T-helper 22 cell (primary cell): ENCODE measurements around the gene FOXO4.

Experiments
- DNase-seq: peaks from one replicate; pipeline ENCODE4 v3.0.0-alpha.2; 2020; ENCODE audit warnings: low read depth

Gene FOXO4

DNA sequence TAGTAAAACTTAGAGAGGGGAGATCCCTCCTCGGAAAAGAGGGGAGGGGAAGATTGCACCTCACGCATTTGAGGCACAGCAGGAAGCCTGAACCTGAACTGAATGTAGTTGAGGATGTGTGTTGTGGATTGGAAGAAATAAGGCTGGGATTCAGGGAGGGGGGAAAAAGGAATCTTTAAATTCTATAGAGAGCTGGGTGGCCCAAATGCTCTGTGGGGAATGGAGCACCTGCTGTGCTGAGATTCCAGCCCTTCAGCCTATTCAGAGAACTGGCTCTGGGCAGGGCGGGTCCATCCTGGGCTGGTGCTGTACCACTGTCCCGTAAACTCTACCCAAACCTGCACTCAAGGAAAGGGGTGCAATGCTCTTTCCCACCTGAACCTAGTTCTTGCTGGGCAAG, 4.1 kb downstream of the FOXO4 start:
- DNase-seq: no peak

DNA sequence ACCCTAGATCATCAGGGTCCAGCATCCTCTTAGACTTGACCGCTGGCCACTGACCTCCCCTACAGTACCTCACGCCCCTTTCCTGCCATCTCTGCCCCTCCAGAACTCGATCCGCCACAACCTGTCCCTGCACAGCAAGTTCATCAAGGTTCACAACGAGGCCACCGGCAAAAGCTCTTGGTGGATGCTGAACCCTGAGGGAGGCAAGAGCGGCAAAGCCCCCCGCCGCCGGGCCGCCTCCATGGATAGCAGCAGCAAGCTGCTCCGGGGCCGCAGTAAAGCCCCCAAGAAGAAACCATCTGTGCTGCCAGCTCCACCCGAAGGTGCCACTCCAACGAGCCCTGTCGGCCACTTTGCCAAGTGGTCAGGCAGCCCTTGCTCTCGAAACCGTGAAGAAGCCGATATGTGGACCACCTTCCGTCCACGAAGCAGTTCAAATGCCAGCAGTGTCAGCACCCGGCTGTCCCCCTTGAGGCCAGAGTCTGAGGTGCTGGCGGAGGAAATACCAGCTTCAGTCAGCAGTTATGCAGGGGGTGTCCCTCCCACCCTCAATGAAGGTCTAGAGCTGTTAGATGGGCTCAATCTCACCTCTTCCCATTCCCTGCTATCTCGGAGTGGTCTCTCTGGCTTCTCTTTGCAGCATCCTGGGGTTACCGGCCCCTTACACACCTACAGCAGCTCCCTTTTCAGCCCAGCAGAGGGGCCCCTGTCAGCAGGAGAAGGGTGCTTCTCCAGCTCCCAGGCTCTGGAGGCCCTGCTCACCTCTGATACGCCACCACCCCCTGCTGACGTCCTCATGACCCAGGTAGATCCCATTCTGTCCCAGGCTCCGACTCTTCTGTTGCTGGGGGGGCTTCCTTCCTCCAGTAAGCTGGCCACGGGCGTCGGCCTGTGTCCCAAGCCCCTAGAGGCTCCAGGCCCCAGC, 5.2 kb downstream of the FOXO4 start:
- no peak for DNase-seq

DNA sequence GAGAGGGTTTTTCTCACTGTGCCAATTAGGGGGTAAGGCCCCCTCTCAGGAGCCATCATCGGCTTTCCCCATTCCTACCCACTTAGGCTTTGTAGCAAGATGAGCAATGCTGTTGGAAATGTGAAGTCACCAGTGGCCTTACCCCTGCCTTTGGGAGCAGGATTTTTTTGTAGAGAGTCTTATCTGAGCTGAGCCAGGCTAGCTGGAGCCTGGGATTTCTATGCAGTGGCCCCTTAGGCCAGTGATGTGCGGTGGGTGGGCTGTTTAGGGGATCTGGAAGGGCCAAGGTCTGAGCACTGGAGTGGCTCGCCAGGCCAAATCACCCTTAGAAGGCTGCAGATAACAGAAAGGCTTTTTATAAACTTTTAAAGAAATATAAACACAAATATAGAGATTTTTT, 6.6 kb downstream of the FOXO4 start:
- no peak for DNase-seq

DNA sequence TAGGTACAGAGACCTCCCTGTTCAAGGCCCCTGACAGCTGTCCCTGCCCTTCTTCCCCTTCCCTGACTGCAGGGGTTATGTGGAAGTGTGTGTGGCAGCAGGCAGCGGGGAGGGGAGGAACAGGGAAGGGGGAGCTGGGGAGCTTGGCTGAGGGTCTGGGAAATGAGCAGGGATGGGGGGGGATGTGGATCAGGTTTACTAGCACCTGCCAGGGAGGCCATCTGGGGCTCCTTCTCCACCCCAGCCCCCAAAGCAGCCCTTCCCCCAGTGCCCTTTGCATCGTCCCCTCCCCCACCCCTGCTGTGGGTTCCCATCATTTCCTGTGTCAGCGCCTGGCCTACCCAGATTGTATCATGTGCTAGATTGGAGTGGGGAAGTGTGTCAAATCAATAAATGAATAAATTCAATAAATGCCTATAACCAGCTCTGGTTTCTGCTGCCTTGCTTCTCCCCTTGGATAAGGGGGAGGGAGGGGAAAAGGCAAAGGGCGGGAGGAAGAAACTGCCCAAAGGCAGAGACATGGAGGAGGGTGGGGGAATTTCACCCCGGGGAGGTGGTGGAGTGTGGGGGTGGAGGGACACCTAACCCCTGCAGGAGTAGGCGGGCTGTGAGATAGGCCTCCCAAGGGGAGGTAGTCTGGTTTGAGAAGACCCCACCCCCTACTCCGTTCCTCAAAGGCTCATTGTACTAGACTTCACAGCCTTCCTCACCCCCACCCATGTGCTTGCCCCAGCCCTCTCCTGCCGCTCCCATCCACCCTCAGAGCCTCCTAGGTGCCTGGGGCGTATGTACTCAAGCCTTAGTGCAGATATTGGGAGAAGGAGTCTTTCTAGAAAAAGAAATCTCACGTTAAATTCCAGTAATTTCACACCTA, 7.7 kb downstream of the FOXO4 start:
- peak; percentile 42 for DNase-seq

DNA sequence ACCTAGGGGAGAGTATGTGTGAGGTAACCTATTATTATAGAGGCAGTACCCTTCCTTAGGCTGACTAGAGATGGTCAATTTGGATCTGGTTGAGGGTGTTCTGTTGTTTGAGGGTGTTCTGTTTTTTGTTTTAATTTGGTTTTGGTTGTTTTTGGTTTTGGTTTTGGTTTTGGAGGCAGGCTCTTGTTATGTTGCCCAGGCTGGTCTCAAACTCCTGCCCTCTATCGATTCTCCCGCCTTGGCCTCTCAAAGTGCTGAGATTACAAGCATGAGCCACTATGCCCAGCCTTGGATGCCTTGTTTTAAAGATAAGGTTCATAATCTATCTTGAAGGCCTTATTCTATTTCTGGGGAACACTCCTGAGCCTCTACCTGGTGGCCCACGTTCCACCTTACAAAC, 10.0 kb downstream of the FOXO4 start:
- DNase-seq: no peak

DNA sequence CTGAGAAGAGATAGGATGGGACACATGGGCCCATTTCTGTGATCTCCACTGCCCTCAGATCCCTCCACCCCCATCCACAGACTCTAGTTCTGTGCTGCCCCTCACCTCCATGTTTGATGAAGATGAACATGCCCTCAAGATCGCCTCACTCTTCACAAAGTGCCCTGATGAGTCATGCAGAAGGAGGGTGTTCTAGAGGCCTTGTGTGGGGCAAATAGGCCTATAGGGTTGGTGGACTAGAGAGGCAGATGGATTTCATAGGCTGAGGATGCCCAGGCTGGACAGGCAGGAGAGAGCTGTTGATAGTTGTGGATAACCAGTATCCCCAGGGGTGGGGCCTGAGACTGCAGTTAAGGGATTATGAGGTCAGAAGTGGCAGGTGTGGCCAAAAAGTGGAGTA, 10.8 kb downstream of the FOXO4 start, which contains the start of gene CXorf65:
TSS of gene CXorf65 (minus strand) at position 314 of the 400 bp plus-strand sequence. CDS start at position 130, 184 bp downstream.
- no peak for DNase-seq

DNA sequence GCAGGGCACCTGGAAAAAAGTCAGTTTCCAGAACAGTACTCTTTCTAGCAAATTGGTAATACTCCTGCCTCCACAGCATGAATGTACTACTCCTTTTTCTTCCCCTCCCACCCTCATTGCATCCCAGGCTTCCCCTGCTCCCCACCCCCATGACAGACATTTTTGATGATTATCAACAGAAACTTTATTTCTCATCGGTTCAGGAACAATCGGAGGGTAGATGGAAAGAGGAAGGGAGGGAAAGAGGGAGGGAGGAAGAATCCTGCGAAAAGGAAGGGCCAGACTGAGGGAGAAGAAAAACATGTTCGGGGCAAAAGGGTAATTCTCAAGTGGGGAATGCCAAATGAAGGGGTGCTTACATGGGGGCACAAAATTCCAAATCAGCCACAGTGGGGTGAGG, 11.6 kb downstream of the FOXO4 start:
- DNase-seq: no peak

DNA sequence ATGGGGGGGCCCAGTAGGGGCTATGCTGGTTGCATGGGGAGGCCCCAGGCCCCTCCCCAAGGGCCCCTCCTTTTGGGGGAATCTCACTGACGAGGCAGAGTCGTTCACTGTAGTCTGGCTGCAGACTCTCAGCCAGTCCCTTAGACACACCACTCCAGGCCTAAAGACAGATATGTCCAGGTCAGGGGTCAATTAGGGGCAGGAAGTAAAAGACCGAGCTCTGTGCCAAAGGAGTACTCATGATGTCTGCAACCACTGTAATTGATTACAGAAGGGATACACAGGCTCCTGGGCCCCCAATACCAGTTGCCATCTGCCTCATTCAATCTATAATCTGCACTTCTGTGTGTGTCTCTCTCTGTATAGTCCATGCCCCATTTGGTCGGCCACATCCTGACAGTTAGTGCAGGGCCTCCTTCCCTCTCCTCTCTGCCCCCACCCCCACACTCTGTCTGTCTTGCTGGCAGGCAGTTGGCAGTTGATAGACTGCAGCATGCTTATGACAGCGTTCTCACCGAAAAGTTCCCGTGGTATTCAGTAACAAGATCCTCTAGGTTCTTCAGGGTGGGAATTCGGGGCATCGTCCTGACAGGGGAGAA, 12.2 kb downstream of the FOXO4 start:
- DNase-seq: peak; percentile 32

DNA sequence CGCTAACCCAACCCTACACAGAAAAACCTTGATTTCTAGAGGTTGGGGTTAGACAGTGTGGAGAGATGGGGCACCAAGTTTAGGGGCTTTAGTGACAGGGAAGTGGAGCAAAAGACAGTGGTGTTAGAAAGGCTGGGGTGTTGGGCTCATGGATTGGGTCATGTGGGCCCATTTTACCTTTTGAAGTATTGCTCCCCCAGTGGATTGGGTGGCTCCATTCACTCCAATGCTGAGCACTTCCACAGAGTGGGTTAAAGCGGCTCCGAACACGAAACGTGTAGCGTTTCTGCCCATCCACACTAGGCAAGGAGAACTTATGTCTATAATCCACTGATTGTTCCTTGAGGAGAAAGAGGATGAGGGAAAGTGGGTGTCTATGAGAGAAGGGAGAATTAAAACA, 13.4 kb downstream of the FOXO4 start:
- no peak for DNase-seq

DNA sequence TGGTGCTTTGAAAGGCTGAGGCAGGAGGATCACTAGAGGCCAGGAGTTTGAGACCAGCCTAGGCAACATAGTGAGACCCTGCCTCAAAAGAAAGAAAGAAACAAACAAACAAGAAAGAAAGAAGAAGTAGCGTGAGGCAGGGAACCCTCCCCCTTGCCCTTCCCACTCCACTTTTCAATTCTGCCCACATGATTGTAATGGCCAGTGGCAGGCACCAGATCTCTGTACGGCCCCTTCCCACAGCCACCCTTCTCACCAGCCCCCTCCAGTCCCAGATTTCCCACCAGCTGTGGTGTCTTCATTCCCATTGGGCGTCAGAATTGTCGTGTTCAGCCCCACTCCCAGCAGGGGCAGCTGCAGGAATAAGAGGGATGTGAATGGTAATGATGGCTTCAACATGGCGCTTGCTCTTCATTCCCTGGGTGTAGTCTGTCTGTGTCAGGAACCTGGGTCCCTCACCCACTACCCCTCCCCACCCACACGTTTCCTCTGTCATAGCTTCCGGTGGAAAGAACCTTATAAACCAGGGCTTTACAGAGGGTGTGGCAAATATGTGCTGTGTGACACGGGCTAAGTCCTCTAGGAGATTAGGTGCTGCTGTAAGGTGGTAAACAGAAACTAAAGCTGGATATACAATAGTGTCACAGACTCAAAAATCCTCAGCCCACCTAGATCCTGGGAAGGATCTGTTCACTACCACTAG, 15.6 kb downstream of the FOXO4 start, which contains the start of gene IL2RG:
TSS of gene IL2RG (minus strand) at position 437 of the 703 bp plus-strand sequence. CDS start at position 399, 38 bp downstream.
- DNase-seq: peak; percentile 83

DNA sequence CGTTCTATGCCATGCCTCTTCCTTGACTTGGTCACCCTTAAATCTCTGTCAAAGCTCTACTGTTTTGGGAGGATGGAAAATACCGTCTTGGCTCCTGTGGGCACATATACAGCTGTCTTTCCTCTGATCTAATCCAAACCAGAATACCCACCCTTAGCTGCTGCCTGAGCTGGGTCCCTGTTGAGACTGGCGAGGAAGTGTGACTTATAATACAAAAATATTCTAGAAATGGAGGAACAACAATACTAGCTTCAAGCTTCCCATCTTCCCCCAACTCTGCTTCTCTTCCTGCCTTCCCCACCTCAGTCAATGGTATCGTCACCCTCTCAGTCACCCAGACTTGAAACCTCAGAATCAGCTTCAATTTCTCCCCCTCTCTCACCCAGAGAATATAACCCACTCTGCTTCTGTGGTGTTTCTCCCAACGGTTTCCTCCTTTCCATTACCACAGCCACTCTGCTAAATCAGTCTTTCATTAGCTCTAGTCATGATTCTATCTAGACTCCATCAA, 16.3 kb downstream of the FOXO4 start:
- peak; percentile 37 for DNase-seq

DNA sequence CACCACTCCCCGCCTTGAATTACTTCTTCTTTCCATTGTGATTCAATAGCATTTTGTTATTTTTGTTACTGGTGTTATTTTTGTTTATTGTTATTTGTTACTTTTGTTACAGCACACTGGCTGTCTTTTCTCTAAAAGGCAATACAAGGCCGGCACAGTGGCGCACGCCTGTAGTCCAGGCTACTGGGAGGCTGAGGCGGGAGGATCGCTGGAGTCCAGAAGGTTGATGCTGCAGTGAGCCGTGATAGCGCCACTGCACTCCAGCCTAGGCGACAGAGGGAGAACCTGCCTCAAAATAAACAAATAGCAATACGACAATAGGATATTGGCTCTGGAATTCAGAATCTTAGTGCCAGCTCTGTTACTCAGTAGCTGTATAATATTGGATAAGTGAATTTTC, 21.7 kb downstream of the FOXO4 start:
- DNase-seq: no peak

DNA sequence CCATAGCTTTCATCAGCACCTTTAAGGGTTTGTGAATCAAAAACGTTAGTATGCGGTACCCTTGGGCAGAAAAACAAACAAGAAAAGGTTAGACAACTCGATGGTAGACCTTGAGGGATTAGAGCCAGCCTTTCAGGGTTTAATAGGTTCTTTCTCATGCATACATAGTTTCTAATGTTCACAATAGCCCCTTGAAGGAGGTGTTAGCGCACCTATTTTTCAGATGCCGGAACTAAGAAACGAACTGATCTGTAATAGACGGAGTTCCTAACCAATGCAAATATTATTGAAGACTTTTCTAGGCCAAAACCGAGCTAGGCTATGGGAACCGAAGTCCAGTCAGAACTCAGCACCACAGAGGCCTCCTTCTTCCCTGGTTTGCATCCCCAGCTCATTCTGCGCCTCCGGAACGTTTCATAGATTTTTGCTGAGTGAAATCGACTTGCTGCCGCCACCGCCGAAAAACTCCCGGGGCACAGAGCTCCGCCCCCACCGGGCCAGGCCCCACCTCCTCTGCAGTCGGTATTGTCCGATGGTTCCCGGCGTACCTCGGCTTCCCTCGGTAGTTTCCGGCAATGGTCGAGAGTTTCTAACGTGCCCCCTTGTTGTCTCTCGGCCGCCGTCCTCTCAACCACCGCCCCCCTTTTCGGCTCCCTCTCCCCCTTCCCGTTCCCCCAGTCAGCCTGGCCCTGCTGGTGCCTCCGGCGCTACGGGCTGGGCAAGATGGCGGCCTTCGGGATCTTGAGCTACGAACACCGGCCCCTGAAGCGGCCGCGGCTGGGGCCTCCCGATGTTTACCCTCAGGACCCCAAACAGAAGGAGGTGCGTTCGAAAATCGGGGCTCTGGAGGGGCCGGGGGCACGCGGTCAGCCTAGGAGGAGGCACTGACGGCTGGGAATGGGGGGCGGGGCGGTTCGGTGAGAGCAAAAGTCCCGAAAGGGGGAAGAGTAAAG, 22.7 kb downstream of the FOXO4 start, which contains the start of gene MED12:
TSS of gene MED12 (plus strand) at position 565 of the 953 bp plus-strand sequence. CDS start at position 724, 159 bp downstream.
- DNase-seq: peak; percentile 67

DNA sequence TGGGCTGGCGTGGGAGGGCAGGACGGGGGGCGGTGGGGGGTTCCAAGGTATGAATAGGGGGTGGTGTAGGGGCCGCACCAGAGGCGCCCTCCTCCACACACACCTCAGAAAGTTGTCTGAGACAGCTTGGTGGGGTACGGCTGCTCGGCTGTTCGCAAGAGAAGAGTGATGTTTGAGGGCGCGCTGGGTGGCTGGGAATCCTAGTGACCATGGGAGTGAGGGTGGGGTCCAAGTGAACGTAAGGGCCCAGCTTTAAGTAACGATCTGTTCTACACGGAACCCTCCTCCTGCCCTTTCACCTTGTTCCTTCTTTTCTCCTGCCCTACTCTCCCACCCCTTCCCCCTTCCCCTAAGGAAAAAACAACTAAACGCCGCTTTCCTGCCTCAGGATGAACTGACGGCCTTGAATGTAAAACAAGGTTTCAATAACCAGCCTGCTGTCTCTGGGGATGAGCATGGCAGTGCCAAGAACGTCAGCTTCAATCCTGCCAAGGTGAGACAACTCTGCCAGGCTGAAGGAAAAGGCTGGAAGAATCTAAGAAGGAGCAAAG, 23.4 kb downstream of the FOXO4 start:
- DNase-seq: no peak

DNA sequence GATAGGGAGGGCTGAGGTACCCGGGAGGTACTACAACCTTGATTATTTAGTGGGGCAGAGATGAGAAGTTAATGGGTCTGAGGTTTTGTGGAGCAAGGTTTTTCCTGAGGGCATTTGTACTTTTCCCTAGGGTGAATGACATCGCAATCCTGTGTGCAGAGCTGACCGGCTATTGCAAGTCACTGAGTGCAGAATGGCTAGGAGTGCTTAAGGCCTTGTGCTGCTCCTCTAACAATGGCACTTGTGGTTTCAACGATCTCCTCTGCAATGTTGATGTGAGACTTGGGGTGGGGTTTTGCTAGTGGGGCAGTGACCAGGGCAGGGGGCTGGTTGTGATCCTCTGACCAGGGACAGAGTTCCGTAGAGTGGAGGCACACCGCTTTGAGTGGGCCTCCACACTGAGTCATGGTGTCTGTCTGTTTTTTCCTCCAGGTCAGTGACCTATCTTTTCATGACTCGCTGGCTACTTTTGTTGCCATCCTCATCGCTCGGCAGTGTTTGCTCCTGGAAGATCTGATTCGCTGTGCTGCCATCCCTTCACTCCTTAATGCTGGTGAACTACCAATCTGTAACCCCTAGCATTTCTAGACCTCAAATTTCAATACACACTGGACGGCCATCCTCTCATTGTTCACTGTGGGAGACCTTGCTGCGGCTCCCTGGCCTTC, 32.6 kb downstream of the FOXO4 start:
- DNase-seq: no peak

DNA sequence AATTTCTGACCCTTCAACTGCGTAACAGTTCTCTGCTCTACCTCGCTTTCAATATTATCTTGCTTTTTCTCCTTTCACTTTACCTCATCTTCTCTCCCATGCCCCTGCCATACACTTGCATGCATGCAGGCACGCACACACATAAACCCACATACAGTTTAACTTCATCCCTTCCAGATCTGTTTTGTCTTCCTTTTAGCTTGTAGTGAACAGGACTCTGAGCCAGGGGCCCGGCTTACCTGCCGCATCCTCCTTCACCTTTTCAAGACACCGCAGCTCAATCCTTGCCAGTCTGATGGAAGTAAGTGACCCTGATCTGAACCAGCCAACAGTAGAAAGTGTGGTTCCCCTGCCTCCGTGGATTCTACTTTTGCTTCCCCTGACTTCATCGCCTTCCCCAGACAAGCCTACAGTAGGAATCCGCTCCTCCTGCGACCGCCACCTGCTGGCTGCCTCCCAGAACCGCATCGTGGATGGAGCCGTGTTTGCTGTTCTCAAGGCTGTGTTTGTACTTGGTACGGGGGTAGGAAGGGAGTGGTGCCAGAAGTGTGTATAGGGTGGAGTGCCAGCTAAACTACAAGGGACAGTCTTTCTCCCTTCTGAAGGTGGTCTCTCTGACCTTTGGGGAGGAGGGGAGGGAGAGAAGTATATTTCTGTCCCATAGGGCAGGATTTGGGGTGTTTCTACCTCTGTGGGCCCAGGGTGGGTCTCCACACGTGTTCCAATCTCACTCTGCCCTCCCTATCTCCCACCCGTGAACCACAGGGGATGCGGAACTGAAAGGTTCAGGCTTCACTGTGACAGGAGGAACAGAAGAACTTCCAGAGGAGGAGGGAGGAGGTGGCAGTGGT, 33.5 kb downstream of the FOXO4 start:
- peak; percentile 51 for DNase-seq

DNA sequence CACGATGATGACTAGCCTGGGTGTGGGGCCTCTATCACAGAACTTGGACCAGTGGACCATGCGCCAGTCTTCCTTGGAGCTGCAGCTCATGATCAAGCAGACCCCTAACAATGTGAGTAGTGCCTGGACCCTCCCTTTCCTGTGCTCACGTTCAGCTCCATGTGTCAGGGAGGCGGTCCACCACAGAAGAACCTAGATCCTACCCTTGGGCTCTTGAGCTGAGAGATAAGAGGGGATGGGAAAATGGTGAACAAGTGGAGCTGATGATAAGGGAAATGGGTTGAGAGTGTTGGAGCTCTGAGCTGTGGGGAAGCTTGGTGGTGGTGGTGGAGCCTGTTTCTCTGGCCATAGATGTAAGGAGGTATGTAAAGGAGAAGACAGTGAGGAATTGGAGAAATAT, 35.9 kb downstream of the FOXO4 start:
- no peak for DNase-seq

DNA sequence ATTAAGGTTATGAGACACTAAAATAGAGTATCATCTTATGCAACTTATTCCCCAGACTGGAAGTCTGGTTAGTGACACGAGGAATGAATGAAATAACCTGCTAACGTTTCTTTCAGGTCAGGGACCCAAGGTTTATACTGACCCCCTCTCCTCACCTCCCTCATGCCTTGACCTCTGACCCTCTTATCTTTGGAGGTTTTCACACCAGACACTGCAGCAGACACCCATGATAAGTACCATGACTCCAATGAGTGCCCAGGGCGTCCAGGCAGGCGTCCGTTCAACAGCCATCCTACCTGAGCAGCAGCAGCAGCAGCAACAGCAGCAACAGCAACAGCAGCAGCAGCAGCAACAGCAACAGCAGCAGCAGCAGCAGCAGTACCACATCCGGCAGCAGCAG, 44.8 kb downstream of the FOXO4 start:
- DNase-seq: no peak
